Middle frontal gyrus (tissue), 1 donor: Measurements from ENCODE around the gene HCCS.
A peak's percentile ranks its signal among the peaks of the same experiment; 100 is the strongest.
"Not testable (repeated sequence)": the region's sequence is repeated elsewhere in the genome, so short reads cannot be mapped to it uniquely, and the experiment has no call there.

ENCODE experiments used
- DNase-seq: peaks from one replicate; pipeline ENCODE4 v3.0.0-alpha.2; 2015; ENCODE audit warnings: low spot score; ENCODE audit errors: extremely low spot score

HCCS gene

DNA sequence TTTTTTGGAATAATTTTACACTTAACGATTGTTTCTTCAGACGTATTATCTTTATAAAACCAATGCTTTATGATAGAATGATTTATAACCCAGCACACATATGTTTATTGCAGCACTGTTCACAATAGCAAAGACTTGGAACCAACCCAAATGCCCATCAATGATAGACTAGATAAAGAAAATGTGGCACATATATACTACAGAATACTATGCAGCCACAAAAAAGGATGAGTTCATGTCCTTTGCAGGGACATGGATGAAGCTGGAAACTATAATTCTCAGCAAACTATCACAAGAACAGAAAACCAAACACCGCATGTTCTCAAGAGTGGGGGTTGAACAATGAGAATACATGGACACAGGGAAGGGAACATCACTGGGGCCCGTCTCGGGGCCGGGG lies 12.0 kb downstream of the HCCS start:
- DNase-seq = not testable (repeated sequence)

DNA sequence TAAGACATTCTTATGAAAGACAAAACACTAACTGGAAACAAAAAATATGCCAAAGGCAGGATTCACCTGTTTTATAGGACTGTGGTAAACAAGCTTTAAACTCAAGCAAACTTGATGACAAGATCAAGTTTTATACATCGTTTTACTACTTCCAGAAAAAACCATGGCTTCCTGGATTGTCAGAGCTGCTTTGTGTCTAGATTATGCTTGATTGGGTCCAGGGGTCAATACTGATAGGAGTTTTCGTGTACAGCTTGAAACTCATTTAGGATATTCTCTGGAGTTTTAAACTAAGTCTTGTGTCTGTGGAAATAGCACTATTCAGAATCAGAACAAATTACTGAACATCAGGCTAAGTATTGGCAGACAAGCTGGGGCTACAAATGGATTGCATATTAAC lies 13.0 kb downstream of the HCCS start:
- no peak for DNase-seq

GRCh38 chrX:11125060-11125459 lies 13.9 kb downstream of the HCCS start:
- no peak for DNase-seq

GRCh38 chrX:11129534-11130105 lies 18.5 kb downstream of the HCCS start:
- no peak for DNase-seq

GRCh38 chrX:11130136-11130535 lies 19.0 kb downstream of the HCCS start:
- no peak for DNase-seq

GRCh38 chrX:11131146-11131545 lies 20.0 kb downstream of the HCCS start:
- no peak for DNase-seq

DNA sequence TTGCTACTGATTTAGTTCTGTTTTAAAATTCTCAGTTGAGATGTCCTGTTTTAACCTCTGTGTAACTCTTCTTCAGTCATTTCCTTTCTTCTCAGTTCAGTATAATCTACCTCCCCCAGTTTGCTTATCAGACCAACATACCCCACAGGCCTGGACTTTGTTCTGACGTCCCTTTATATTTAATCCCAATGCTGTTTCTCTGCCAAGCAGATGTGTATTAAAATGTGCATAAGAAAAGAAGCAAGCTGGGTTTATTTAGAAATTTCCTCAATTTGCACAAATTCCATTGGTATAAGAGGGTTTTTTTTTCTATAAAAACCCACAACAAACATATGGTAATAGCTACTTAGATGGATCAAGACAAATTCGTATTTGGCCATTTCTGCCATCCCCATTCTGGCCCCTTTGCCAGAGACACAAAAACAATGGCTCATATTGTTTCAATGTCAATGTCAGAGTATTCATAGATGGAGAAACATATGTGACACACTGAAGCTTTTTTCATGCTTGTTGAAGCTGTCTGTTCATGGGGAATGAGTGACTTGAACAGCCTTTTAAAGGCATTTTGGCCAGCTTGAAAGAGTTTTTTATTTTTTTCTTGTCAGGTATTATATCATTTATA lies 24.5 kb downstream of the HCCS start:
- no peak for DNase-seq

DNA sequence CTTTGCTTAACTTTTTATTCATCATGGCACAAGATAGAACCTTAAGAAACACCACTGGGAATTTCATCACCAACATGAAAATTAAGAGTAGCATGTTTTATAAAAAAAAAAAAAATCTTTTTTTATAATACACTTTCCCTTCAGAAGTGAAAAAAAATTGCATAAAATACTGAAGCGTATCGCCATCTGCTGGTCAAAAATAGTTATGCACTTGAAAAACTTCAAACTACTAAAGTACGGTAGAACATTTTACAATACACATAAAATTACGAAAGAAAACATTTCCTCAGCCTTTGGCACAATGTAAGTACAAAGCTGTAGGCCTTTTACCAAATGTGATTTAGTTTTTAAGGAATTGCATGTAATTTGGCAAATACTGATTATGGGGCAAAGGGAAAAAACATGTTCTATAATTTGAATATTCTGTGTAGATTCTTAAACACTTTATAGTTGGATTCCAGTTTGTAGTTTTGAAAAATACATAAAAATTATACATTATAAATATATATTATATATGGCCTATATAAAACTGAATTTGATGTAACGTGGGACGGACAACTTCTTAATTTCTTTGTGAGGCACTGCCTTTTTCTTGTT lies 26.5 kb downstream of the HCCS start:
- DNase-seq = peak; percentile 25

DNA sequence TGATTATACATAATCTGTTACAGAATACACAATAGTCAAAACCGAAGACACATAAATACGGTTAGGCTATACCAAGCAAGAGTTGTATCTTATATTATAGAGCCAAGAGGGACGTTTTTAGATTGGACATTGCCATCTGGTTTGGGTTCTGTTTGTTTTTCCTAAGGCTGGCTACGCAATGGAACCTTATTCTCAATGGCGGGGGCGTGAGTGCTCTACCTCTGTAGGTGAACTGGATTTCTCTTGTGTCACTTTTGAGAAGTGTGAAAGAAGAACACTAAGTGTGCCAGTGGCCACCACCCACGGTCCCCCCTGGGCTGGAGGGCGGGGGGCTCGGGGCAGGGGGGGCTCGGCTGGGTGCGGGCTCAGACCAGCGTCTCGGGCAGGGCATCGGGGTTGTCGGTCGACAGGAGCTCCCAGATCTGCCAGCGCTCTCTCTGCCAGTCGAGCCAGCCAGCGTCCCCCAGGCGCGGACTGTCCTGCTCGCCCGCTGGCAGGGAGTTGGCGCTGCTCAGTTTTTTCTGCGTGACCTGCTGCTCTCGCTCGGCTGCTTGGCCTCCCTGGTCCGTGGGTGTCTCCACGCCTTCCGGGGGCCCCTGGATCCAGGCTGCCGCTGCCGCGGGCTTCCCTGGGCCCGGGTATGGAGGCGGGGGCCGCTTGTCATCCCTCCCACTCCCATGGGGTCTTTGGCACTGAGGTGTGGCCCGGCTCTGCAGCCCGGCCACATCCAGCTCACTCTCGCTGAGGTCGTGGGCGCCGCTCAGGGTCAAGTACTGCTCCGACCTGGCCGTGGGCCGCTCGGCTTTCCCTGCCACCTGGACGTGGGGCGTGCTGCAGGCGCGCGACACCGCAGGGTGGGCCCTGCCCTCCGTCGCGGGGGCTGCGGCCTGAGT lies 27.6 kb downstream of the HCCS start:
- DNase-seq = no peak

GRCh38 chrX:11143931-11144678 lies 33.0 kb downstream of the HCCS start:
- peak; percentile 52 for DNase-seq

- DNase-seq = no peak
Measured at GRCh38 chrX:11146411-11146810, 35.3 kb downstream of the HCCS start.

GRCh38 chrX:11148401-11148800 lies 37.3 kb downstream of the HCCS start:
- no peak for DNase-seq

DNA sequence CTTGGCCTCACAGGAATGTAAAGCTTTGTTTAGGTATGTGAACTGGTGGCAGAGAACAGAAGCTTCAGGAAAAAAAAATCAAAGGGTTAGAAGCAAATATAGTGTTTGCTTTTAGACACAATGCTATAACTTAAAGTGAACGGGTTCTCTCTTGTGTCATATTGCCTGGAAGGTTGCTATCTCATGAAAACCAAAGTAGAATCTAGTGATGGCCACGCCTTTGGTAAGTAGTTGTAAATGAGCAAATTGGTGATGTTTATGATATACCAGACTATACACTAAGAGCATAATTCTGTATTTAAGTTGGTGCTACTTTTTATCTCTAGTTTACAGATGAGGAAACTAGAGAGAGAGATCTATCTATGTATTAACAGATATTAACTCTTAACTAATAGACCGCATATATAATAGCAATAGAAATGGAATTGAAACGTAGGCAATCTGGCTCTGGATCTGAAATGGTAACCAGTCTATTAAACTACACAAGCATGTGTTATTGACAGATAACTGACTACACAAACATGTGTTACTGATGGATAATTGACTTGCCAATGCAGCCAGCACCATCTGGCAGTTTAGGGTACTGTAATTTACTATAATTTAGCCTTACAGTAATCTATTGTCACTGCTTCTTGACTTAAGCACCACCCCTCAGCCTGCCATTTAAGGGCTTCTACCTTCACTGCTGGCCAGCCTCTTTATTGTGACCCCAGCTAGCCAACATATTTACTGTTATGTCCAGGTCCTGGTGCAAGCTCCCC lies 40.8 kb downstream of the HCCS start:
- no peak for DNase-seq

- no peak for DNase-seq
Measured at GRCh38 chrX:11159149-11159548, 48.0 kb downstream of the HCCS start.

DNA sequence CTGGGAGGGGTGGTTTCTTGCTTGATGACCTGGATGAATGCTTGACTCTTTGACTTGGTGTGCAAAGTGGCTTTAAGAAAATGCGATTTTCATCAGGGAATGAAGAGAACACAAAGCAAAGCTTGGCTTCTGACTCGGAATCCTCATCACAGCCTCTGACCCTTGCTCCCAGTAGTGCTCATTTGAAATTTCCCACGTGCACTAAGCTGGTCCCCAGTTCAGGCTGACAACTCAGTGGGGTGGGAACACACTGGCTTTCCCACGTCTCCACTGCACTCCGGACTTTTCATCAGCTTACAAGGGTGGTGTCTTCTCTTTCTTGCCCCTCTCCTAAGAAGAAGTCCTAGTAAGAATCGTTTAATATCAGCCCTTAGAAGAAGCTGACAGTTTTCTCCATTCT lies 53.3 kb downstream of the HCCS start:
- DNase-seq = no peak

DNA sequence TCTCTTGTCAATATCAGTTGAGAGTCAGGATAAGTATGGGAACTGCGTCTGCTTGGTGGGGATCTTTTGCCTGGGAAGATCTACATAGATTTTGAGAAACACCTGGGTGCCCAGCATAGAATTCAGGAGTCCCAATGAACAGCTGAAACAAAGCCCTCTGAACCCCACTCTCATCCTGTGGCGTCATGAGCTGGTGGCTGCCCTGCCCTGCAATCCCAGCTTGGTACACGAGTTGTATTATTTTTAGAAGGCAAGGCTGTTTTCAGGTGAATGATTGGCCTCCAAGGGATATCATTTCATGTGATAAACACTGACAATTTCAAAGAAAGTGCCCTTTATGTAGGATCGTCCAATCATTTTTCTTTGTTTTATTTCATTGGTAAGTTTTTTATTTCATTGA lies 60.8 kb downstream of the HCCS start:
- DNase-seq = no peak

DNA sequence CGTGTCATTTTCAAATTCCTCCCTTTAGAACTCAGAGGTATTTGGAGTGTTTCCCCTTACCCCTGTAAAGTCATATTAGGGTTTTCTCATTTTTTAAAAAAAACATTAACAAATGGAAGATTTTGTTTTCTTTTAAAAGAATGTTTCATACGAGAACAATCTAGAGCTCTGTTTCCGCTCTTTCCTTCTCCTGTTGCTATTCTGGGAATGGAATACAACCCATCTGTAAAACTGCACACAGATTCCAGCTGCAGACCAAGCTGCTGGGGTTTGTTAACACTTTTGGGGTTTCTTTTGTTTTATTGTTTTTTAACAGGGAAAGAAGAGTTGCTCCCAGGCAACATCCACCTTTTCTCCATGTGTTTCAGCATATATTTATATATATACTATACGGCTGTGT lies 61.3 kb downstream of the HCCS start:
- DNase-seq = no peak
